D721Med (cell line): ENCODE data around the gene CALHM5.

ENCODE experiments used
- DNase-seq: peaks from one replicate; pipeline ENCODE4 v3.0.0; 2011; ENCODE audit warnings: low spot score; ENCODE audit not compliant: insufficient read length
- FAIRE-seq: peaks from 2 replicates; lab custom pipeline; 2011; peaks lifted over from hg19 to GRCh38; lab: Jason Lieb, UNC
- CTCF ChIP-seq: IDR thresholded peaks from 2 replicates; pipeline ENCODE4 v1.5.1; 2012; ENCODE audit warnings: mild to moderate bottlenecking, control low read depth; ENCODE audit not compliant: insufficient read depth; ENCODE audit errors: missing control alignments

The CALHM5 gene

GRCh38 chr6:116522896-116523295 lies 11.5 kb downstream of the CALHM5 start:
- no peak for FAIRE-seq
- TF ChIP-seq CTCF: no peak
- DNase-seq: no peak

GRCh38 chr6:116524236-116524635 lies 12.8 kb downstream of the CALHM5 start:
- no peak for TF ChIP-seq CTCF
- DNase-seq: no peak
- no peak for FAIRE-seq

- no peak for TF ChIP-seq CTCF
- FAIRE-seq (no peak), DNase-seq (no peak)
Measured at GRCh38 chr6:116528133-116528532, 16.7 kb downstream of the CALHM5 start.

- FAIRE-seq (no peak), DNase-seq (no peak)
- TF ChIP-seq CTCF: no peak
Measured at GRCh38 chr6:116528780-116529179, 17.3 kb downstream of the CALHM5 start.

GRCh38 chr6:116529466-116530290 lies 18.2 kb downstream of the CALHM5 start:
- FAIRE-seq (no peak), DNase-seq (no peak)
- no peak for TF ChIP-seq CTCF

GRCh38 chr6:116530436-116530835 lies 19.0 kb downstream of the CALHM5 start:
- FAIRE-seq (no peak), DNase-seq (no peak)
- no peak for TF ChIP-seq CTCF
